Trophoblast cell (in vitro differentiated cells and primary cell): Measurements from ENCODE around the gene SLC25A25.
A peak's percentile ranks its signal among the peaks of the same experiment; 100 is the strongest.

Experiments used
- DNase-seq, 2 donors: peaks; one replicate each; pipeline ENCODE4 v3.0.0-alpha.2; 2016
- H2AFZ ChIP-seq: 2 replicates; pipeline ENCODE4 v1.6.1; 2013; ENCODE audit warnings: low read length, moderate library complexity, mild to moderate bottlenecking; ENCODE audit not compliant: insufficient read depth, poor library complexity
- H2AK5ac ChIP-seq: 2 replicates; pipeline ENCODE4 v1.6.1; 2013; ENCODE audit warnings: mild to moderate bottlenecking, low read length
- H2BK120ac ChIP-seq: 2 replicates; pipeline ENCODE4 v1.6.1; 2013; ENCODE audit warnings: low read length, mild to moderate bottlenecking, moderate library complexity; ENCODE audit not compliant: insufficient read depth, poor library complexity
- H2BK12ac ChIP-seq: 2 replicates; pipeline ENCODE4 v1.6.1; 2013; ENCODE audit warnings: mild to moderate bottlenecking, low read length, moderate library complexity
- H2BK5ac ChIP-seq: 2 replicates; pipeline ENCODE4 v1.6.1; 2013; ENCODE audit warnings: low read length, low read depth, moderate library complexity, mild to moderate bottlenecking; ENCODE audit not compliant: poor library complexity
- H3K14ac ChIP-seq: 2 replicates; pipeline ENCODE4 v1.6.1; 2013; ENCODE audit warnings: mild to moderate bottlenecking, low read length
- H3K18ac ChIP-seq: 2 replicates; pipeline ENCODE4 v1.6.1; 2013; ENCODE audit warnings: mild to moderate bottlenecking, low read length
- H3K23ac ChIP-seq: 2 replicates; pipeline ENCODE4 v1.6.1; 2013; ENCODE audit warnings: low read length
- H3K27ac ChIP-seq: 2 replicates; pipeline ENCODE4 v1.5.1; 2013; ENCODE audit warnings: low read depth, mild to moderate bottlenecking, inconsistent platforms, low read length, moderate library complexity
- H3K27me3 ChIP-seq: 2 replicates; pipeline ENCODE4 v1.6.1; 2013; ENCODE audit warnings: inconsistent platforms, mild to moderate bottlenecking, low read length, moderate library complexity; ENCODE audit not compliant: insufficient read depth
- H3K36me3 ChIP-seq, 2 experiments: 1 replicate in 1 of 2; 2 replicates in 1 of 2; pipeline ENCODE4 v1.6.1; 2013; ENCODE audit warnings: low read length in 2 of 2, mild to moderate bottlenecking in 2 of 2, moderate library complexity in 1 of 2; ENCODE audit not compliant: insufficient read depth in 2 of 2, control insufficient read depth in 1 of 2
- H3K4ac ChIP-seq: 2 replicates; pipeline ENCODE4 v1.6.1; 2013; ENCODE audit warnings: low read depth, mild to moderate bottlenecking, low read length, moderate library complexity
- H3K4me1 ChIP-seq, 2 experiments: 1 replicate in 1 of 2; 2 replicates in 1 of 2; pipeline ENCODE4 v1.6.1; 2013; ENCODE audit warnings: low read length in 2 of 2, mild to moderate bottlenecking in 2 of 2, moderate library complexity in 1 of 2; ENCODE audit not compliant: insufficient read depth in 2 of 2, control insufficient read depth in 1 of 2
- H3K4me2 ChIP-seq: 2 replicates; pipeline ENCODE4 v1.6.1; 2013; ENCODE audit warnings: inconsistent platforms, mild to moderate bottlenecking, low read length, moderate library complexity
- H3K4me3 ChIP-seq: 2 replicates; pipeline ENCODE4 v1.5.1; 2013; ENCODE audit warnings: mild to moderate bottlenecking, low read depth, low read length, inconsistent platforms
- H3K79me1 ChIP-seq: one replicate; pipeline ENCODE4 v1.6.1; 2013; ENCODE audit warnings: low read length
- H3K79me2 ChIP-seq: 2 replicates; pipeline ENCODE4 v1.6.1; 2013; ENCODE audit warnings: low read length, mild to moderate bottlenecking; ENCODE audit not compliant: control insufficient read depth, insufficient read depth, poor library complexity
- H3K9ac ChIP-seq: 2 replicates; pipeline ENCODE4 v1.6.1; 2013; ENCODE audit warnings: mild to moderate bottlenecking, low read length
- H3K9me3 ChIP-seq: 2 replicates; pipeline ENCODE4 v1.6.1; 2013; ENCODE audit warnings: low read depth, mild to moderate bottlenecking, control low read depth, inconsistent platforms, low read length; ENCODE audit not compliant: insufficient read depth
- H4K12ac ChIP-seq: 2 replicates; pipeline ENCODE4 v1.6.1; 2013; ENCODE audit warnings: low read depth, mild to moderate bottlenecking, low read length, moderate library complexity
- H4K8ac ChIP-seq: 2 replicates; pipeline ENCODE4 v1.6.1; 2013; ENCODE audit warnings: low read depth, mild to moderate bottlenecking, low read length, moderate library complexity
- H4K91ac ChIP-seq: one replicate; pipeline ENCODE4 v1.6.1; 2013; ENCODE audit warnings: low read depth, mild to moderate bottlenecking, low read length, moderate library complexity
- WGBS: extraction: QIAGEN DNeasy Blood & Tissue Kit; methylation state at CpG from one replicate; pipeline ENCODE4 v1.1.7; 2013; ENCODE audit warnings: missing lambda C conversion rate; ENCODE audit not compliant: insufficient read length, insufficient coverage; ENCODE audit errors: extremely low coverage; 5-methylcytosine and 5-hydroxymethylcytosine counted together

SLC25A25 gene

DNA sequence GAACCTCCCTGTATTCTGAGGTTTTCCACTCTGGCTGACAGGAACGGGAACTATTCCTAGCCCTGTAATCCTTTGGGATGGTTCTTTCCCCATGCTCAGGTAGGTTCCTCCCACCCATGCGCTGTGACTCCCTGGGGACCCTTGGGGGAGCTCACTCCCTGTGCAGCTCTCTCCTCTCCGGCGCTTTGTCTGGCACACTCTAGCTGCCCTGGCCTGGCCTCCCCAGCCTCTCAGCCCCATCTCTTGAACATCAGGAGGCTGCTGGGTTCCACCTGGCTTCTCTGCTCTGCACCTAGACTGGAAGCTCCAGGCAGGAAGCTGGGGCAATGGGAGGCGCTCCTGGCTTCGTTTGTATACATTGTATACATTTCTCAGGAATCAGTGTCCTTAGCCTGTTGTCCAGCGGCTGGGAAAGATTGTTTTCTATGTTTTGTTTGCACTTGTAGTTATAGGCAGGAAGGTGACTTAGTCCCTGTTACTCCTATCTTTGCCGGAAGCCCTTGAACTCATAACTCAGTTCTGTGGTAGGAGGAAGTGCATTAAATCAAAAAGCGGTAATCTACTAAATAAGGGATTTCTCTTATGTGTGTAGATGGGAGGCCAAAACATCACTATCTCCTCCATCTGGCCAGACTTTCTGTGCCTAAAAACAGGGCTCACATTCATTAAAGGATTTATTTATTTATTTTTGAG lies 20.4 kb downstream of the SLC25A25 start:
- Histone ChIP-seq H3K4me1 (peaks cover 3 to 4% of the 10 kb centered on the region in 2 experiments), H3K27ac (no peak overlapping the region), H3K9me3 (no peaks in the 10 kb centered on the region), H3K4me3 (no peak overlapping the region), H4K12ac (no peak overlapping the region), H3K4ac (peak overlapping the region; percentile 47), H2BK12ac (no peak overlapping the region), H3K9ac (no peak overlapping the region), H2AK5ac (no peak overlapping the region), H3K18ac (no peak overlapping the region), H3K79me1 (no peaks in the 10 kb centered on the region), H4K91ac (no peak overlapping the region), H3K79me2 (no peaks in the 10 kb centered on the region), H3K23ac (no peak overlapping the region), H3K27me3 (no peaks in the 10 kb centered on the region), H2BK120ac (no peak overlapping the region), H3K14ac (no peak overlapping the region), H3K4me2 (no peak overlapping the region), H2AFZ (no peak overlapping the region), H4K8ac (no peak overlapping the region), H2BK5ac (no peak overlapping the region), H3K36me3 (peaks cover 0 to 2% of the 10 kb centered on the region in 2 experiments)
- WGBS = no CpG with 5 or more reads among the region's 9 CpGs
- DNase-seq = no peak

DNA sequence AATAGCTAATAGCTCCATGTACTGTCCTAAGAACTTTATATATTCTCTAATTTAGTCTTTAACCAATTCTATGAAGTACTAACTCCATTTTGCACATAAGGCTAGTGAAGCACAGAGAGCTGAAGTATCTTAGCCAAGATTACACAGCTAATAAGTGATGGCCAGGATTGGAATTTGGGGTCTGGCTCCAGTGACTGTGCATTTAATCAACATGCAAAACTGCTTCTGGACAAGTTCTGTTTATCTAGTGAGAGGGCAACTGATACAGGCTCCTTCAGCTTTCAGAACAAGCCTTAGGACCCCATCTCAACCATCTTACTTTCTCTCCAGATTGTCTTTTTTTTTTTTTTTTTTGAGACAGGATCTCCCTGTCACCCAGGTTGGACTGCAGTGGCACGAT lies 21.3 kb downstream of the SLC25A25 start:
- Histone ChIP-seq H4K91ac (no peak overlapping the region), H3K4me2 (no peak overlapping the region), H3K36me3 (no peaks in the 10 kb centered on the region), H3K23ac (no peak overlapping the region), H3K9ac (no peak overlapping the region), H4K12ac (no peak overlapping the region), H3K14ac (no peak overlapping the region), H3K79me1 (no peaks in the 10 kb centered on the region), H3K27me3 (no peaks in the 10 kb centered on the region), H3K18ac (no peak overlapping the region), H2AK5ac (no peak overlapping the region), H4K8ac (no peak overlapping the region), H3K27ac (no peak overlapping the region), H2BK120ac (no peak overlapping the region), H3K4ac (no peak overlapping the region), H3K9me3 (no peaks in the 10 kb centered on the region), H2BK12ac (no peak overlapping the region), H3K4me1 (peaks cover 3 to 4% of the 10 kb centered on the region in 2 experiments), H2AFZ (no peak overlapping the region), H3K4me3 (no peak overlapping the region), H2BK5ac (no peak overlapping the region), H3K79me2 (no peaks in the 10 kb centered on the region)
- no CpG with 5 or more reads among the region's 1 CpG for WGBS
- no peak for DNase-seq

DNA sequence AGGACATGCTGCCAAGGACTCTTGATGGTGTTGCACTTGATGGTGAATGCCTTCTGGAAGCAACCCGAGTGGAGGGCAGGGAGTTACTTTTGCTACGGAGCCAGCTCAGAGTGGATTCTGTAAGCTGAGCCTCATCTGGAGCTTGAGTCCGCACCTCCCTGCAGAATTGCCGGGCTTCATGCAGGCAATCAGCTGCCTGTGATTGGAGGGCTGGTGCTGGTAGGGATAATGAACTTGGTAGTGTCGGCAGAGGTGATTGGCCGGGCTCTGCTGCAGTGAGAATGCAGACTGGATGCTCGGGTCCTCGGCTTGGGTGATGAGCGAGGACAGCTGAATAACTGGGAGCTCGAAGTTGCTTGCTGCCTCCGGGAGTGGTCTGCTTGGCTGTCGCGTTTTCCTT lies 23.1 kb downstream of the SLC25A25 start:
- Histone ChIP-seq H3K27me3 (no peaks in the 10 kb centered on the region), H2BK5ac (no peak overlapping the region), H2BK120ac (no peak overlapping the region), H4K8ac (no peak overlapping the region), H2BK12ac (no peak overlapping the region), H3K4me2 (no peak overlapping the region), H3K18ac (no peak overlapping the region), H3K23ac (no peak overlapping the region), H4K12ac (no peak overlapping the region), H3K79me2 (no peaks in the 10 kb centered on the region), H3K4me1 (peaks cover 3 to 4% of the 10 kb centered on the region in 2 experiments), H3K27ac (no peak overlapping the region), H2AK5ac (no peak overlapping the region), H2AFZ (no peak overlapping the region), H3K9ac (no peak overlapping the region), H3K79me1 (no peaks in the 10 kb centered on the region), H3K4ac (no peak overlapping the region), H3K36me3 (no peaks in the 10 kb centered on the region), H3K4me3 (no peak overlapping the region), H4K91ac (no peak overlapping the region), H3K14ac (no peak overlapping the region), H3K9me3 (no peaks in the 10 kb centered on the region)
- no CpG with 5 or more reads among the region's 13 CpGs for WGBS
- no peak for DNase-seq

DNA sequence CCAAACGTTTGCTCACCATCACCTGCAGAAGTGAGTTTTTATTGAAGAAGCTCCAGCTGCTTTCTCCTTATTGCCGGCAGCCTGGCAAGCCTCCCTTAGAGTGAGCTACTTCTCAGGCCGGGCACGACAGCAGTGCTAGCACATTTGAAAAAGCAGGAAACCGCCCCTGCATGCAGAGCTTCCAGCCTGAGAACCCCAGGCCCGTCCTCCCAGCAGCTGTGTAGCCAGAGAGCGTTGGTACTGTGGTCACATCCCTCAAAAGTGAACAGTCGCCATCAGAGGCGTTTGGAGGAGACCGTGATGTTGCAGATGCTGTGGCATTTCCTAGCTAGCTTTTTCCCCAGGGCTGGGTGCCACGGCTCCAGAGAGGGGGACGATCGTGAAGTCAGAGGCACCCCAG lies 23.5 kb downstream of the SLC25A25 start:
- Histone ChIP-seq H2AK5ac (no peak overlapping the region), H3K9me3 (no peaks in the 10 kb centered on the region), H4K12ac (no peak overlapping the region), H2BK12ac (no peak overlapping the region), H3K79me2 (no peaks in the 10 kb centered on the region), H3K27me3 (no peaks in the 10 kb centered on the region), H3K18ac (no peak overlapping the region), H3K36me3 (no peaks in the 10 kb centered on the region), H2BK5ac (no peak overlapping the region), H3K4me3 (no peak overlapping the region), H3K9ac (no peak overlapping the region), H2AFZ (no peak overlapping the region), H3K14ac (no peak overlapping the region), H3K27ac (no peak overlapping the region), H2BK120ac (no peak overlapping the region), H4K91ac (no peak overlapping the region), H3K4ac (no peak overlapping the region), H3K79me1 (no peaks in the 10 kb centered on the region), H4K8ac (no peak overlapping the region), H3K4me1 (peaks cover 3 to 6% of the 10 kb centered on the region in 2 experiments), H3K4me2 (no peak overlapping the region), H3K23ac (no peak overlapping the region)
- no peak for DNase-seq
- no CpG with 5 or more reads among the region's 13 CpGs for WGBS
